Upper lobe of left lung (tissue), 6 donors: ENCODE results near the gene PLD2. TPM values are rescaled to one million over a fixed set of nuclear protein-coding genes. Genes with fewer than 3 reads are reported as not detected.

Source experiments
- ATAC-seq, 2 donors: fragments of 200-7000 bp; cut with Tn5 transposase; one replicate each; pipeline ENCODE4 v1.9.1; 2022; ENCODE audit warnings: mild to moderate bottlenecking in 2 of 2, moderate library complexity in 2 of 2; ENCODE audit not compliant: low FRiP score in 2 of 2
- DNase-seq, 2 donors: peaks; one replicate each; pipeline ENCODE4 v3.0.0-alpha.2; 2019 to 2020
- H3K27ac ChIP-seq, 4 donors: fragments of 200-600 bp; sonication (generic); one replicate each; pipeline ENCODE4 v1.5.1; 2016 to 2019
- H3K27me3 ChIP-seq, 4 donors: fragments of 200-600 bp; sonication (generic); one replicate each; pipeline ENCODE4 v1.5.1; 2017 to 2019
- H3K36me3 ChIP-seq, 4 donors: fragments of 200-600 bp; sonication (generic); one replicate each; pipeline ENCODE4 v1.5.1; 2016 to 2019
- H3K4me1 ChIP-seq, 4 donors: fragments of 200-600 bp; sonication (generic); one replicate each; pipeline ENCODE4 v1.5.1; 2018 to 2019
- H3K4me3 ChIP-seq, 4 donors: fragments of 200-600 bp; sonication (generic); one replicate each; pipeline ENCODE4 v1.5.1; 2017 to 2019; ENCODE audit warnings: mild to moderate bottlenecking in 2 of 4, moderate library complexity in 1 of 4
- H3K9me3 ChIP-seq, 4 donors: fragments of 200-600 bp; sonication (generic); one replicate each; pipeline ENCODE4 v1.5.1; 2018 to 2019
- EP300 ChIP-seq, 4 donors: sonication (generic); formaldehyde crosslinking; IDR thresholded peaks; one replicate each; pipeline ENCODE4 v1.5.1; 2017; ENCODE audit warnings: antibody characterized with exemption in 4 of 4, control low read depth in 2 of 4
- POLR2A ChIP-seq, 4 donors: fragments of 450-650 bp; IDR thresholded peaks; one replicate each; pipeline ENCODE4 v1.5.1; 2016 to 2017; ENCODE audit warnings: antibody characterized with exemption in 4 of 4, mild to moderate bottlenecking in 2 of 4
- POLR2AphosphoS5 ChIP-seq, 2 donors: sonication (generic); formaldehyde crosslinking; IDR thresholded peaks; one replicate each; pipeline ENCODE4 v1.5.1; 2017; ENCODE audit warnings: antibody characterized with exemption in 2 of 2
- WGBS, 2 donors: methylation state at CpG; one replicate each; pipeline ENCODE4 v1.1.5; 2017 to 2018; 5-methylcytosine and 5-hydroxymethylcytosine counted together
- total RNA-seq, 6 donors: library from RNA; depleted of rRNA in 4 of 6; stranded (reverse); fragments of >200 nt in 4 of 6; gene quantifications; one replicate each; pipeline versions ENCODE4 v1.1.0 to v1.2.1, GENCODE V29; 2016 to 2021
- TF ChIP-seq, protein P1 (sequence below), 6 experiments: fragments of 450-650 bp in 4 of 6; fragments of 200-600 bp in 2 of 6; sonication (generic) in 2 of 6; IDR thresholded peaks; one replicate each; pipeline ENCODE4 v1.5.1; 2016 to 2019; ENCODE audit warnings: antibody characterized with exemption in 6 of 6
- donor health status: DM: no; HTN: no; CAD: no; lungs with moderate emphysema.
- donor health status: DM: no; HTN: yes; CAD: no; lungs with severe emphysema.

Gene PLD2
- total RNA-seq, 6 donors from 2014 or later, result 15.0 to 51.3 (median 37.6) TPM

DNA sequence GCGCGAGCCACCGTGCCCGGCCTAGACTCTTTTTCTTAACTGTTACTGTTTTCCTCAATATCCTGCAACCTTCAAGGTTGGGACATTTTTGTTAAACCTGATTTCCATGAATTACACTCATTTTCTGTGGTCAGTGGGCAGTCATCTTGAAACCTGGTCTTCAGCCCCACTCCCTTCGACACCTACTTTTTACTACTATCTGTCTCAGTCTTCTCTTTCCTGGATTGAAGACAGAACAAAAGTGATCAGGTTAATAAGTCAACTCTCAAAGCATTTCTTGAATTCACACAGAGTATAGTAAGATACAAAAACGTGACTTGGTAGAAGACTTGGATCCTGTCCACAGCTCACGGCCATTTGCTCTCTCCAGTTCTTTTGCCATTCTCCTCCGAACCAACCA lies 32.3 kb downstream of the PLD2 start:
- ATAC-seq (no peak), DNase-seq (no peak)
- peak overlapping the region in 1 of 4 donors; percentile 7 for H3K27ac ChIP-seq
- peaks cover 0 to 7% (median 0%) of the 10 kb centered on the region in 4 donors for H3K36me3 ChIP-seq
- TF ChIP-seq POLR2AphosphoS5 (IDR thresholded peaks at IDR 0.05), result no peak
- TF ChIP-seq POLR2A (IDR thresholded peaks at IDR 0.05), result no peak
- TF ChIP-seq EP300 (IDR thresholded peaks at IDR 0.05), result no peak
- TF ChIP-seq, protein P1, sequence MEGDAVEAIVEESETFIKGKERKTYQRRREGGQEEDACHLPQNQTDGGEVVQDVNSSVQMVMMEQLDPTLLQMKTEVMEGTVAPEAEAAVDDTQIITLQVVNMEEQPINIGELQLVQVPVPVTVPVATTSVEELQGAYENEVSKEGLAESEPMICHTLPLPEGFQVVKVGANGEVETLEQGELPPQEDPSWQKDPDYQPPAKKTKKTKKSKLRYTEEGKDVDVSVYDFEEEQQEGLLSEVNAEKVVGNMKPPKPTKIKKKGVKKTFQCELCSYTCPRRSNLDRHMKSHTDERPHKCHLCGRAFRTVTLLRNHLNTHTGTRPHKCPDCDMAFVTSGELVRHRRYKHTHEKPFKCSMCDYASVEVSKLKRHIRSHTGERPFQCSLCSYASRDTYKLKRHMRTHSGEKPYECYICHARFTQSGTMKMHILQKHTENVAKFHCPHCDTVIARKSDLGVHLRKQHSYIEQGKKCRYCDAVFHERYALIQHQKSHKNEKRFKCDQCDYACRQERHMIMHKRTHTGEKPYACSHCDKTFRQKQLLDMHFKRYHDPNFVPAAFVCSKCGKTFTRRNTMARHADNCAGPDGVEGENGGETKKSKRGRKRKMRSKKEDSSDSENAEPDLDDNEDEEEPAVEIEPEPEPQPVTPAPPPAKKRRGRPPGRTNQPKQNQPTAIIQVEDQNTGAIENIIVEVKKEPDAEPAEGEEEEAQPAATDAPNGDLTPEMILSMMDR (IDR thresholded peaks at IDR 0.05), result no peak
- H3K4me3 ChIP-seq, result no peak overlapping the region
- WGBS, 2 donors, result 87% methylated on average over 8 of the region's 8 CpGs
- H3K4me1 ChIP-seq, result peaks cover 31 to 77% (median 56%) of the 10 kb centered on the region in 4 donors
- H3K9me3 ChIP-seq, result no peaks in the 10 kb centered on the region
- H3K27me3 ChIP-seq, result no peaks in the 10 kb centered on the region

DNA sequence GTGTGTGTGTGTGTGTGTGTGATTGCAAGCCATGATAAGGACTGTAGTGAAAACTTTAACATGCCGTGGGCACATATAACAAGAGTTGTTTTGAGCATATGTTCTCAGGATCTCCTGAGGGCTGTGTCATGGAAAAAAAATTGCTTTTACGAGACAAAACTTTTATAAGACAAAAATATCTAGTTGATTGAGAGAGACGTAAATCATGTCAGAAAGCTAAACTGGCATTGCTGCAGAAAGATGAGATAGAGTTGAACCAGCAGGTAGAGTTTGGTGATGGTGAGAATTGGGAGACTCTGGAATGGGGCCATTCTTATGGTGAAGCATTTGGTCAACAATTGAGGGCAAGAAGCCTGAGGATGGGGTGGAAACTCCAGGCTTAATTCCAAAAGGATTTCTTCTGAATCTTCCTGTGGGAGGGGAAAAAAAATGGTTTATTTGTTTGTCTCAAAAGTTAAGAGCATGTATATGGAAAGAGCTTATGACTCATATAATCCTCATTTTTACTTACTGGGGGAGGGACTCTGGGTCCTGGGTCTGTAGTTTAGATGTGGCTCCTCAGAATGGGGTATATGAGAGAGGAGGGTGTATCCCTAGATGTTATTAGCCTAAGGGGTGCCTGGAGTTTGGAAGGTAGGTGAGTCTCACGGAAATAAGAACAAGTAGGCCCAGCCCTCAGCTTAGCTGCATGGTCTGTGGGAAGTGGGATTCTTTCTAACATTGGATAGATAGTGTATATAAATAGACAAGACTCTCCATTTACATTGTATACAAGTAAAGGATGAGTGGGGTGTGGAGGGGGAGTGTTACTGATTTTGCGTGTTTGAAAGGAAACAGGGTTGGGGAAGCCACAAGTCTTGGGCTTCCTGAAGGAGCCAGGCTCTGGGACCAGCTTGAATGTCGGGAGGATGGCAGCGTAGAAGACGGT lies 33.3 kb downstream of the PLD2 start:
- ATAC-seq, result no peak
- no peak for TF ChIP-seq EP300 (IDR thresholded peaks at IDR 0.05)
- TF ChIP-seq POLR2AphosphoS5 (IDR thresholded peaks at IDR 0.05), result no peak
- TF ChIP-seq POLR2A (IDR thresholded peaks at IDR 0.05), result no peak
- TF ChIP-seq, protein P1 (IDR thresholded peaks at IDR 0.05), result no peak
- 62 to 72% methylated on average over 8 of the region's 8 CpGs for WGBS, 2 donors
- Histone ChIP-seq H3K4me3 (no peak overlapping the region), H3K27me3 (no peaks in the 10 kb centered on the region), H3K27ac (peak overlapping the region in 2 of 4 donors; percentile 33 to 42), H3K4me1 (peaks cover 21 to 76% (median 48%) of the 10 kb centered on the region in 4 donors), H3K36me3 (peaks cover 0 to 7% (median 0%) of the 10 kb centered on the region in 4 donors), H3K9me3 (no peaks in the 10 kb centered on the region)
- DNase-seq, result no peak

GRCh38 chr17:4840893-4841242 lies 33.9 kb downstream of the PLD2 start:
- H3K4me1 ChIP-seq, result peaks cover 15 to 76% (median 43%) of the 10 kb centered on the region in 4 donors
- TF ChIP-seq POLR2AphosphoS5 (IDR thresholded peaks at IDR 0.05), result no peak
- TF ChIP-seq, protein P1 (IDR thresholded peaks at IDR 0.05), result no peak
- TF ChIP-seq POLR2A (IDR thresholded peaks at IDR 0.05), result no peak
- TF ChIP-seq EP300 (IDR thresholded peaks at IDR 0.05), result no peak
- 69 to 81% methylated on average over 9 to 10 of the region's 10 CpGs for WGBS, 2 donors

GRCh38 chr17:4842376-4842775 lies 35.4 kb downstream of the PLD2 start:
- peaks cover 0 to 7% (median 0%) of the 10 kb centered on the region in 4 donors for H3K36me3 ChIP-seq
- no peaks in the 10 kb centered on the region for H3K9me3 ChIP-seq
- no peaks in the 10 kb centered on the region for H3K27me3 ChIP-seq
- DNase-seq (no peak), ATAC-seq (no peak)
- H3K4me1 ChIP-seq, result peaks cover 17 to 64% (median 36%) of the 10 kb centered on the region in 4 donors
- H3K27ac ChIP-seq, result no peak overlapping the region
- WGBS, 2 donors, result 89 to 94% methylated on average over 3 of the region's 3 CpGs
- H3K4me3 ChIP-seq, result no peak overlapping the region
- no peak for TF ChIP-seq POLR2A (IDR thresholded peaks at IDR 0.05)
- no peak for TF ChIP-seq POLR2AphosphoS5 (IDR thresholded peaks at IDR 0.05)
- TF ChIP-seq EP300 (IDR thresholded peaks at IDR 0.05), result no peak

More at GRCh38 chr17:4840893-4841242, 33.9 kb downstream of the PLD2 start:
- Histone ChIP-seq H3K27me3 (no peaks in the 10 kb centered on the region), H3K9me3 (no peaks in the 10 kb centered on the region), H3K27ac (peak overlapping the region in 2 of 4 donors; percentile 33 to 42), H3K4me3 (no peak overlapping the region), H3K36me3 (peaks cover 0 to 7% (median 0%) of the 10 kb centered on the region in 4 donors)
- DNase-seq, result no peak
- no peak for ATAC-seq

- no peak for ATAC-seq
- Histone ChIP-seq H3K4me1 (peaks cover 13 to 53% (median 31%) of the 10 kb centered on the region in 4 donors), H3K27ac (peak overlapping the region in 3 of 4 donors; percentile 51 to 64 (median 60)), H3K9me3 (no peaks in the 10 kb centered on the region), H3K27me3 (no peaks in the 10 kb centered on the region), H3K4me3 (no peak overlapping the region), H3K36me3 (no peaks in the 10 kb centered on the region)
- DNase-seq, result no peak
- TF ChIP-seq EP300 (IDR thresholded peaks at IDR 0.05), result no peak
- TF ChIP-seq, protein P1 (IDR thresholded peaks at IDR 0.05), result no peak
- TF ChIP-seq POLR2AphosphoS5 (IDR thresholded peaks at IDR 0.05), result no peak
- no peak for TF ChIP-seq POLR2A (IDR thresholded peaks at IDR 0.05)
- 60 to 66% methylated on average over 9 of the region's 9 CpGs for WGBS, 2 donors
These were observed 36.5 kb downstream of the PLD2 start for GRCh38 chr17:4843321-4844000.
